ENCODE data around the gene TCAF2. TPM values are rescaled to one million over a fixed set of nuclear protein-coding genes. Genes with fewer than 3 reads are reported as not detected.
"Not testable (repeated sequence)": the region's sequence is repeated elsewhere in the genome, so short reads cannot be mapped to it uniquely, and the experiment has no call there.

TCAF2 gene
- total RNA-seq, 2 donors from 2014 or later: 0.20 TPM; not detected in 1

- not testable (repeated sequence) for H3K36me3 Mint-ChIP-seq (ENCODE audit: low read depth); H3K4me1 Mint-ChIP-seq; H3K4me3 Mint-ChIP-seq; H3K9me3 ChIP-seq (ENCODE audit: control insufficient read depth, low read length); H3K36me3 ChIP-seq (ENCODE audit: control insufficient read depth, insufficient read depth, low read length); DNase-seq; H3K4me3 ChIP-seq (ENCODE audit: low read length); H3K27ac Mint-ChIP-seq; H3K9ac ChIP-seq (ENCODE audit: extremely low read depth, low read length, poor library complexity, severe bottlenecking); H3K27me3 ChIP-seq (ENCODE audit: control insufficient read depth, insufficient read depth, low read length, poor library complexity, severe bottlenecking); H3K9me3 Mint-ChIP-seq; H3K27ac ChIP-seq (ENCODE audit: low read depth, low read length); H3K4me1 ChIP-seq (ENCODE audit: control insufficient read depth, insufficient read depth, low read length); H3K27me3 Mint-ChIP-seq (ENCODE audit: insufficient read depth)
- no CpG with 5 or more reads among the region's 8 CpGs for WGBS, 2 experiments (ENCODE audit: insufficient coverage in 1 of 2, insufficient read length in 1 of 2)
Observed at GRCh38 chr7:143650447-143650846, 29.7 kb downstream of the TCAF2 start.

Other genes starting within 250 kb of the TCAF2 start
- gene ZYX, start 239.6 kb upstream of the TCAF2 start, total RNA-seq: 100 to 1,000 TPM; 127 to 161 TPM
- 100 to 1,000 TPM in 1 of 2 donors, 10 to 100 TPM in 1; 70.0 to 103 TPM for gene EPHA1, start 212.1 kb upstream of the TCAF2 start, total RNA-seq
- gene TAS2R60, start 177.5 kb upstream of the TCAF2 start, total RNA-seq: under 1 TPM in 1 of 2 donors, not detected in 1; 0.37 TPM
- under 1 TPM in 1 of 2 donors, not detected in 1; 0.59 TPM for gene TAS2R41, start 143.1 kb upstream of the TCAF2 start, total RNA-seq
- 1 to 10 TPM in 1 of 2 donors, under 1 TPM in 1; 0.35 to 1.9 TPM for gene CTAGE15, start 49.2 kb upstream of the TCAF2 start, total RNA-seq
- gene CTAGE6, start 136.7 kb downstream of the TCAF2 start, total RNA-seq: not detected